Astrocyte of the spinal cord (primary cell): ENCODE measurements around the gene FBXO41.

Experiments used
- DNase-seq: peaks from one replicate; pipeline ENCODE4 v3.0.0; 2011; ENCODE audit warnings: low read depth, low spot score
- H3K4me3 ChIP-seq: 2 replicates; pipeline ENCODE4 v1.5.1; 2011; ENCODE audit warnings: low read depth, mild to moderate bottlenecking, low read length, moderate library complexity
- in situ Hi-C: cut with HindIII; loops from 2 replicates; pipeline ENCODE4 v1.10.0; 2017; ENCODE audit warnings: low sequenced_read_pairs
- TF ChIP-seq, protein P1 (sequence below): IDR thresholded peaks from 2 replicates; pipeline ENCODE4 v1.5.1; 2012; ENCODE audit warnings: low read depth, mild to moderate bottlenecking, low read length, inconsistent platforms

The FBXO41 gene

DNA sequence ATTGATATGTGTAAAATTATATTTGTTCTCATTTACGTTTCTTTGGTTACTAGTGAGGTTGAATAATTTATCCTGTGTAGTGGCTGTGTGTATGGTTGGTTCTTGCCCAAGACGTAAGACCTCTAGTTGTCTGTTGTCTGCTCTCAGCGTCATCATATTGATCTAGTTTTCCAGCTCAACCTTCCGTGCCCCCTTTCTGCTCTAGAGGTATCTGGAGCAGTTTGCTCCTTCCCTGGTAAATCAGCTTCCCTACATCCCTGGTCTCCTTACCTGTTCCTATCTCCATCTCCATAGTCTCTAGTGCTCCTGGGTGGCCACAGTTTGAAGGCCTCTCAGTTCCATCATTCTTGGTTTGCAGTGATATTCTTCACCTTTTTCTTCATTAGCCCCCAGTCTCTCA, 69.0 kb downstream of the FBXO41 start:
- in situ Hi-C loops: no loop called here
- no peak for DNase-seq
- TF ChIP-seq, protein P1, sequence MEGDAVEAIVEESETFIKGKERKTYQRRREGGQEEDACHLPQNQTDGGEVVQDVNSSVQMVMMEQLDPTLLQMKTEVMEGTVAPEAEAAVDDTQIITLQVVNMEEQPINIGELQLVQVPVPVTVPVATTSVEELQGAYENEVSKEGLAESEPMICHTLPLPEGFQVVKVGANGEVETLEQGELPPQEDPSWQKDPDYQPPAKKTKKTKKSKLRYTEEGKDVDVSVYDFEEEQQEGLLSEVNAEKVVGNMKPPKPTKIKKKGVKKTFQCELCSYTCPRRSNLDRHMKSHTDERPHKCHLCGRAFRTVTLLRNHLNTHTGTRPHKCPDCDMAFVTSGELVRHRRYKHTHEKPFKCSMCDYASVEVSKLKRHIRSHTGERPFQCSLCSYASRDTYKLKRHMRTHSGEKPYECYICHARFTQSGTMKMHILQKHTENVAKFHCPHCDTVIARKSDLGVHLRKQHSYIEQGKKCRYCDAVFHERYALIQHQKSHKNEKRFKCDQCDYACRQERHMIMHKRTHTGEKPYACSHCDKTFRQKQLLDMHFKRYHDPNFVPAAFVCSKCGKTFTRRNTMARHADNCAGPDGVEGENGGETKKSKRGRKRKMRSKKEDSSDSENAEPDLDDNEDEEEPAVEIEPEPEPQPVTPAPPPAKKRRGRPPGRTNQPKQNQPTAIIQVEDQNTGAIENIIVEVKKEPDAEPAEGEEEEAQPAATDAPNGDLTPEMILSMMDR: no peak
- H3K4me3 ChIP-seq: no peak overlapping the region

- in situ Hi-C loops: no loop called here
- TF ChIP-seq, protein P1: no peak
- peak within 1 kb of the TSS; percentile 73 for H3K4me3 ChIP-seq
- peak; percentile 71 for DNase-seq
Measured at GRCh38 chr2:73214120-73215035, 69.9 kb downstream of the FBXO41 start, which contains the start of gene SMYD5. Gene SMYD5, plus strand, starts transcription at chr2:73214245. Its CDS starts 22 bp downstream, at chr2:73214267.

DNA sequence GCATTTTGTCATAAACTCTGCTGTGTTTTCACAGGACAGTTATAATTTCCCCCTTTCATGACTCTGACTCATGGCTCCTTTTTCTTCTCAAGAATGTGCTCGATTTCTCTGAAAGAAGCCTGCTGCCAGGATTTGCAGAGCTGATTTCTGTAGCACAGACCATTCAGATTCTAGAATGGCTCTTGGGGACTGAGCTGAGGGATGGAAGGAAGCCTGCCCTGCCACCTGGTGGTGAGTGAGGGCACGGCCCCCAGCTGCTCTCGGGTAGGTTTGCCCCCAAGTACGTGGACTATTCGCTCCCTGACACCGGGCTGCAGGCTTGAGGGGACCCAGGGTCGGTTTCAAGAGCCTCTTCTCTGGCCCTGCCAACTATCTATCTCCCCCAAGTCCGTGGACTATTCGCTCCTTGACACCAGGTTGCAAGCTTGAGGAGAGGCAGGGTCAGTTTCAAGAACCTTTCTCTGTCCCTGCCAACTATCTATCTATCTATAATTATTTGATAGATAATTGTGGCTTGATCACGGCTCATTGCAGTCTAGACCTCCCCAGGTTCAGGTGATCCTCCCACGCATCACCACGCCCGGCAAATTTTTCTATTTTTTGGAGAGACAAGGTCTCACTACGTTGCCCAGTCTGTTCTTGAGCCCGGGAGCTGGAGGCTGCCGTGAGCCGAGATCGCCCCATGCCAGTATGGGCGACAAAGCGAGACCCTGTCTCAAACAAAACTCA, 71.7 kb downstream of the FBXO41 start:
- in situ Hi-C loops: no loop called here
- TF ChIP-seq, protein P1: peak; percentile 97
- H3K4me3 ChIP-seq: no peak overlapping the region
- DNase-seq: peak; percentile 80

GRCh38 chr2:73212098-73212447, 72.2 kb downstream of the FBXO41 start:
- no peak overlapping the region for H3K4me3 ChIP-seq
- DNase-seq: no peak
- in situ Hi-C loops: no loop called here
- TF ChIP-seq, protein P1: no peak

DNA sequence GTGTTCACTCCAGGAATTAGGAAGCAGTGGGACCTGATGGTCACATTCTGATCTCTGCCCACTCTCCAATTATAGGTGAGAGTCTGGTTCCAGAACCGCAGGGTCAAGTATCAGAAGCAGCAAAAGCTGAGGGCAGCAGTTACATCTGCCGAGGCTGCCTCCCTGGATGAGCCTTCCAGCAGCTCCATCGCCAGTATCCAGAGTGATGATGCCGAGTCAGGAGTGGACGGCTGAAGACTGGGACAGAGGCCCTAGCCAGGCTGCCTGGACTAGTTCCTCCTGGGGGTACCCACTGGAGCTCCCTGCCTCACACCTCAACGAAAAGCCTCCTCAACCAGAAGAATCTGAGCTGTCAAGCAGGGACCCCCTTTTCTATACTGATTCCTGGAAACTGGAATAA, 73.6 kb downstream of the FBXO41 start:
- in situ Hi-C loops: no loop called here
- TF ChIP-seq, protein P1: no peak
- no peak overlapping the region for H3K4me3 ChIP-seq
- DNase-seq: no peak

GRCh38 chr2:73210019-73210418, 74.3 kb downstream of the FBXO41 start:
- in situ Hi-C loops: no loop called here
- no peak overlapping the region for H3K4me3 ChIP-seq
- TF ChIP-seq, protein P1: no peak
- no peak for DNase-seq
